KMS-11 (cell line): ENCODE results near the gene ELN.

Experiments
- H2AFZ ChIP-seq: fragments of 200-600 bp; sonication (generic); 2 replicates; pipeline ENCODE4 v1.6.1; 2016; ENCODE audit warnings: antibody characterized with exemption, mixed run types, low read depth
- H3K27ac ChIP-seq: fragments of 200-600 bp; sonication (generic); 2 replicates; pipeline ENCODE4 v1.6.1; 2016; ENCODE audit warnings: mild to moderate bottlenecking, mixed run types
- H3K27me3 ChIP-seq: fragments of 200-600 bp; sonication (generic); 2 replicates; pipeline ENCODE4 v1.6.1; 2017; ENCODE audit warnings: mild to moderate bottlenecking, low read depth, mixed run types, moderate library complexity; ENCODE audit not compliant: insufficient read depth
- H3K36me3 ChIP-seq: fragments of 200-600 bp; sonication (generic); 2 replicates; pipeline ENCODE4 v1.6.1; 2017; ENCODE audit warnings: mild to moderate bottlenecking, mixed run types; ENCODE audit not compliant: insufficient read depth
- H3K4me1 ChIP-seq: fragments of 200-600 bp; sonication (generic); 2 replicates; pipeline ENCODE4 v1.6.1; 2016; ENCODE audit warnings: mild to moderate bottlenecking, low read depth, mixed run types; ENCODE audit not compliant: poor library complexity, severe bottlenecking
- H3K4me2 ChIP-seq: fragments of 200-600 bp; sonication (generic); 2 replicates; pipeline ENCODE4 v1.7.0; 2016; ENCODE audit warnings: mild to moderate bottlenecking, mixed run types
- H3K4me3 ChIP-seq: fragments of 200-600 bp; sonication (generic); IDR thresholded peaks from 2 replicates; pipeline ENCODE4 v1.6.1; 2017; ENCODE audit warnings: low read depth, low read length, mixed read lengths; ENCODE audit not compliant: insufficient read depth
- H3K79me2 ChIP-seq: fragments of 200-600 bp; sonication (generic); 2 replicates; pipeline ENCODE4 v1.6.1; 2016; ENCODE audit warnings: low read depth, mixed run types; ENCODE audit not compliant: insufficient read depth
- H3K9ac ChIP-seq: fragments of 200-600 bp; sonication (generic); 2 replicates; pipeline ENCODE4 v1.6.1; 2016; ENCODE audit warnings: mild to moderate bottlenecking, mixed run types
- H4K20me1 ChIP-seq: fragments of 200-600 bp; sonication (generic); 2 replicates; pipeline ENCODE4 v1.6.1; 2016; ENCODE audit warnings: mild to moderate bottlenecking, mixed run types; ENCODE audit not compliant: insufficient read depth
- CTCF ChIP-seq: fragments of 200-600 bp; sonication (generic); conservative IDR thresholded peaks from 2 replicates; pipeline ENCODE4 v1.6.1; 2017; ENCODE audit warnings: low read depth, mild to moderate bottlenecking, antibody characterized with exemption, low read length, moderate library complexity, mixed read lengths

Gene ELN

GRCh38 chr7:74099031-74099430 lies 71.1 kb downstream of the ELN start:
- no peak overlapping the region for H3K27ac ChIP-seq

GRCh38 chr7:74101061-74101681 lies 73.2 kb downstream of the ELN start:
- H3K9ac ChIP-seq = no peak overlapping the region

More at GRCh38 chr7:74099031-74099430, 71.1 kb downstream of the ELN start:
- Histone ChIP-seq H3K9ac (no peak overlapping the region), H3K79me2 (no peaks in the 10 kb centered on the region), H3K36me3 (no peaks in the 10 kb centered on the region), H3K4me2 (no peak overlapping the region), H3K27me3 (no peaks in the 10 kb centered on the region), H3K4me3 (no peak overlapping the region), H3K4me1 (no peaks in the 10 kb centered on the region), H2AFZ (no peak overlapping the region), H4K20me1 (no peaks in the 10 kb centered on the region)
- no peak for TF ChIP-seq CTCF

GRCh38 chr7:74103219-74103772 lies 75.3 kb downstream of the ELN start:
- Histone ChIP-seq H3K4me2 (no peak overlapping the region), H3K36me3 (no peaks in the 10 kb centered on the region), H3K9ac (no peak overlapping the region), H4K20me1 (no peaks in the 10 kb centered on the region), H3K27me3 (no peaks in the 10 kb centered on the region), H3K27ac (no peak overlapping the region), H3K4me3 (no peak overlapping the region), H2AFZ (no peak overlapping the region), H3K79me2 (no peaks in the 10 kb centered on the region), H3K4me1 (no peaks in the 10 kb centered on the region)
- TF ChIP-seq CTCF = no peak

More at GRCh38 chr7:74101061-74101681, 73.2 kb downstream of the ELN start:
- no peak overlapping the region for H3K4me3 ChIP-seq
- no peak for TF ChIP-seq CTCF
- H3K27me3 ChIP-seq = no peaks in the 10 kb centered on the region
- H3K4me2 ChIP-seq = no peak overlapping the region
- H3K4me1 ChIP-seq = no peaks in the 10 kb centered on the region
- H4K20me1 ChIP-seq = no peaks in the 10 kb centered on the region
- no peaks in the 10 kb centered on the region for H3K79me2 ChIP-seq
- H2AFZ ChIP-seq = no peak overlapping the region
- no peak overlapping the region for H3K27ac ChIP-seq
- no peaks in the 10 kb centered on the region for H3K36me3 ChIP-seq

GRCh38 chr7:74104702-74105101 lies 76.7 kb downstream of the ELN start:
- H3K4me1 ChIP-seq = no peaks in the 10 kb centered on the region
- no peak overlapping the region for H2AFZ ChIP-seq
- no peak for TF ChIP-seq CTCF
- H3K79me2 ChIP-seq = no peaks in the 10 kb centered on the region
- H4K20me1 ChIP-seq = no peaks in the 10 kb centered on the region
- no peak overlapping the region for H3K4me3 ChIP-seq
- H3K27me3 ChIP-seq = no peaks in the 10 kb centered on the region
- H3K4me2 ChIP-seq = no peak overlapping the region
- H3K27ac ChIP-seq = no peak overlapping the region
- H3K9ac ChIP-seq = no peak overlapping the region
- no peaks in the 10 kb centered on the region for H3K36me3 ChIP-seq
